ENCODE results near the gene NT5C1A.

The NT5C1A gene

GRCh38 chr1:39633422-39633821 lies 38.5 kb downstream of the NT5C1A start:
- no peak overlapping the region for H3K4me3 ChIP-seq (ENCODE audit: low read length)
- DNase-seq (ENCODE audit: low read depth): no peak
- no peak for TF ChIP-seq CTCF (conservative IDR thresholded peaks at IDR 0.05; ENCODE audit: low read length)

- no peak for TF ChIP-seq CTCF (conservative IDR thresholded peaks at IDR 0.05; ENCODE audit: low read length)
- no peak overlapping the region for H3K4me3 ChIP-seq (ENCODE audit: low read length)
- peak; percentile 45 for DNase-seq (ENCODE audit: low read depth)
Measured at GRCh38 chr1:39632682-39633417, 39.1 kb downstream of the NT5C1A start.

- no peak overlapping the region for H3K4me3 ChIP-seq (ENCODE audit: low read length)
- no peak for TF ChIP-seq CTCF (conservative IDR thresholded peaks at IDR 0.05; ENCODE audit: low read length)
Measured at GRCh38 chr1:39632323-39632681, 39.6 kb downstream of the NT5C1A start.

GRCh38 chr1:39631361-39632322 lies 40.3 kb downstream of the NT5C1A start:
- no peak for TF ChIP-seq CTCF (conservative IDR thresholded peaks at IDR 0.05; ENCODE audit: low read length)
- H3K4me3 ChIP-seq (ENCODE audit: low read length): no peak overlapping the region
- DNase-seq (ENCODE audit: low read depth): no peak

More at GRCh38 chr1:39632323-39632681, 39.6 kb downstream of the NT5C1A start:
- no peak for DNase-seq (ENCODE audit: low read depth)

- H3K4me3 ChIP-seq (ENCODE audit: low read length): no peak overlapping the region
- no peak for TF ChIP-seq CTCF (conservative IDR thresholded peaks at IDR 0.05; ENCODE audit: low read length)
- DNase-seq (ENCODE audit: low read depth): no peak
Measured at GRCh38 chr1:39628807-39629350, 43.0 kb downstream of the NT5C1A start.

- DNase-seq (ENCODE audit: low read depth): no peak
- H3K4me3 ChIP-seq (ENCODE audit: low read length): no peak overlapping the region
- no peak for TF ChIP-seq CTCF (conservative IDR thresholded peaks at IDR 0.05; ENCODE audit: low read length)
Measured at GRCh38 chr1:39626646-39627045, 45.3 kb downstream of the NT5C1A start.
